Measurements from ENCODE around the gene SCART1. TPM values are rescaled to one million over a fixed set of nuclear protein-coding genes. Genes with fewer than 3 reads are reported as not detected.
"Not testable (repeated sequence)": the region's sequence is repeated elsewhere in the genome, so short reads cannot be mapped to it uniquely, and the experiment has no call there.

The SCART1 gene
- polyA plus RNA-seq, 4 donors: 1.1 to 2.8 (median 1.7) TPM

GRCh38 chr10:133431888-133432613 lies 21.7 kb upstream of the SCART1 start:
- DNase-seq (ENCODE audit: low read depth in 4 of 4, low spot score in 3 of 4): not testable (repeated sequence)

- DNase-seq (ENCODE audit: low read depth in 4 of 4, low spot score in 3 of 4): not testable (repeated sequence)
Observed at GRCh38 chr10:133432789-133433188, 21.0 kb upstream of the SCART1 start.

- DNase-seq (ENCODE audit: low read depth in 4 of 4, low spot score in 3 of 4): no peak
Observed at GRCh38 chr10:133438711-133439273, 15.0 kb upstream of the SCART1 start.

GRCh38 chr10:133439517-133440461 lies 14.0 kb upstream of the SCART1 start:
- DNase-seq (ENCODE audit: low read depth in 4 of 4, low spot score in 3 of 4): no peak

GRCh38 chr10:133440633-133441285 lies 13.0 kb upstream of the SCART1 start:
- DNase-seq (ENCODE audit: low read depth in 4 of 4, low spot score in 3 of 4): no peak

- DNase-seq (ENCODE audit: low read depth in 4 of 4, low spot score in 3 of 4): not testable (repeated sequence)
Observed at GRCh38 chr10:133441356-133441755, 12.4 kb upstream of the SCART1 start.

GRCh38 chr10:133441780-133442179 lies 12.0 kb upstream of the SCART1 start:
- DNase-seq (ENCODE audit: low read depth in 4 of 4, low spot score in 3 of 4): no peak

- DNase-seq (ENCODE audit: low read depth in 4 of 4, low spot score in 3 of 4): no peak
Observed at GRCh38 chr10:133442191-133442966, 11.4 kb upstream of the SCART1 start.

- DNase-seq (ENCODE audit: low read depth in 4 of 4, low spot score in 3 of 4): no peak
Observed at GRCh38 chr10:133442967-133443924, 10.5 kb upstream of the SCART1 start.

GRCh38 chr10:133444342-133445267 lies 9.1 kb upstream of the SCART1 start:
- no peak for DNase-seq (ENCODE audit: low read depth in 4 of 4, low spot score in 3 of 4)

- no peak for DNase-seq (ENCODE audit: low read depth in 4 of 4, low spot score in 3 of 4)
Observed at GRCh38 chr10:133445268-133445732, 8.4 kb upstream of the SCART1 start.

- no peak for DNase-seq (ENCODE audit: low read depth in 4 of 4, low spot score in 3 of 4)
Observed at GRCh38 chr10:133445751-133446708, 7.7 kb upstream of the SCART1 start.

GRCh38 chr10:133446979-133447378 lies 6.8 kb upstream of the SCART1 start:
- no peak for DNase-seq (ENCODE audit: low read depth in 4 of 4, low spot score in 3 of 4)

GRCh38 chr10:133448120-133448519 lies 5.6 kb upstream of the SCART1 start:
- DNase-seq (ENCODE audit: low read depth in 4 of 4, low spot score in 3 of 4): no peak

- DNase-seq (ENCODE audit: low read depth in 4 of 4, low spot score in 3 of 4): no peak
Observed at GRCh38 chr10:133451346-133451745, 2.4 kb upstream of the SCART1 start.

GRCh38 chr10:133452453-133452852 lies 1.3 kb upstream of the SCART1 start:
- DNase-seq (ENCODE audit: low read depth in 4 of 4, low spot score in 3 of 4): no peak

Data from right renal pelvis (tissue), 4 donors.